Measurements from ENCODE around the gene KIF15.

KIF15 gene

GRCh38 chr3:44883213-44883955 is 121.8 kb downstream of the KIF15 start:
- DNase-seq (ENCODE audit: low read depth), result no peak

DNA sequence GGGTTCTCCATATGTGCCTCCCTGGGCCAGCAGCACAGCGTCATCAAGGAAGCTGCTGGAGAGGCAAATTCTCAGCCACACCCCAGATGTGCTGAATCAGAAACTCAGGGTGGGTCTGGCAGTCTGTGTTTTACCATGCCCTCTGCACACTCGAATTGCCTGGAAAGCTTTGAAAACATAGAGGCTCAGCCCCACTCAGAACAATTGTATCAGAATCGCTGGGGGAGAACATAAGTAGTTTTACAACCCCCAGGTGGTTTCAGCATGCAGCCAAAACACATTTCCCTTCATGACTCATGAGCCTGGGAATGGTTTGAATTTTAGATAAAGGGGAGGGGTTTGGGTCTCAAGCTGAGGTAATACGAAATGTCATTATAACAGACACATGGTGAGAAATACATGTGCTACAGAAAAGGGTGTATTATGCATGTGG is 122.4 kb downstream of the KIF15 start:
- DNase-seq (ENCODE audit: low read depth), result no peak

- no peak for DNase-seq (ENCODE audit: low read depth)
Measured at GRCh38 chr3:44885618-44886017, 124.0 kb downstream of the KIF15 start.

- DNase-seq (ENCODE audit: low read depth), result no peak
Measured at GRCh38 chr3:44886561-44886960, 125.0 kb downstream of the KIF15 start.

GRCh38 chr3:44887101-44887500 is 125.5 kb downstream of the KIF15 start:
- DNase-seq (ENCODE audit: low read depth), result no peak

DNA sequence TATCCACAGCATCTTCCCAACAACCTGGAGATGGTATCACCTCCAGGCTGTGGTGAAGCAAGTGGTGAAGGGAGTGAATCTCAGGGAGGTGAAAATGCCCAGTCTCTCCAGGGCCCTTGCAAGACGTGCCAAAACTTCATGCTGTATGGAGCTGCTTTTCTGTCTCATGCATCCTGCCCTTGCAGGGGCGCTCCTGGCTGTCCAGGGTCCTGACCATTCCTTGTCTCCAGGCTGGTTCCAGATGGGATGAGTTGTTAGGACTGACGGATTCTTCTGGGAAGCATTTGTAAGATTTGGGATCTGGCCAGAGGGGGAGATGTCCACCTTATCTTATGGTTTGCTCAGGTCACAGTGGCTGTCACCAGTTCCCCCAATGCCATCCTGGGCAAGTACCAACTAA is 128.7 kb downstream of the KIF15 start:
- no peak for DNase-seq (ENCODE audit: low read depth)

GRCh38 chr3:44890852-44891251 is 129.3 kb downstream of the KIF15 start:
- DNase-seq (ENCODE audit: low read depth), result no peak

- no peak for DNase-seq (ENCODE audit: low read depth)
Measured at GRCh38 chr3:44892689-44893088, 131.1 kb downstream of the KIF15 start.

GRCh38 chr3:44893097-44893496 is 131.5 kb downstream of the KIF15 start:
- DNase-seq (ENCODE audit: low read depth), result no peak

DNA sequence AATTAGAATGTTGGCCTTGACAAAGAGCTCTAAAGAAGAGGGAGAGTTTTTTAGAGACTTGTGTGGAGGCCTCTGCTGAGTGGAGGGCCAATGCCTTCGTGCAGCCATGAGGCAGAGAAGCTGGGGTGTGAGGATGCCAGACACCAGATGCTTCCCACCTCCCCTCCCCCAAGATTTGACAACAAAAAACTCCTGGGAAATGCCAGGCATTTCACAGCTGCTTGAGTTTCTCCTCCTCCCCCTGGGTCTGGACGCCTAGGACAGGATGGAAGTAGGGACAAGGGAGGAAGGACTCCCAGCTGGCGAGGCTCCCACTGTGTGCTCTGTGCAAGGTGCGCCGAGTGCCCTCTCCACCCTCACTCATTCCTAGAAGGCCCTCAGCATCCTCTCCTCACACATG is 132.9 kb downstream of the KIF15 start:
- DNase-seq (ENCODE audit: low read depth), result no peak

- DNase-seq (ENCODE audit: low read depth), result no peak
Measured at GRCh38 chr3:44896440-44896839, 134.8 kb downstream of the KIF15 start.

GRCh38 chr3:44899683-44900367 is 138.2 kb downstream of the KIF15 start:
- no peak for DNase-seq (ENCODE audit: low read depth)

DNA sequence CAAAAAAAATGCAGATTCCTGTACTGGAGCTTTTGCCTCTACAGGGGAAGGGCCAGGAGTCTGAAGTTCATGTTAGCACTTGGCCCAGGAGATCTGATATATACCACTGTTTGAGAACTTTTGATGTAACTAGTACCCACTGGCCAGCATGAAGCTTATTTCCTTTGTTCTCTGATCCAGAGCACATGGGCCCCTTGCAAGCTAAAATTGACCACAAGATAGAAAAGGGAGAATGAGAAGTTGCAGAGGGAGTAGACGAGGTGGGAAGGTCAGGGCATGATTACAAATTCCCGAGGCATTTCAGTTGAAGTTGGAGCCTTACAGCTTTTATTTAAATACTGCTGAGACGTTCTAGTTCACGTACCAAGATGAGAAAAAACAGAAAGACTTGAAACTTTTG is 141.0 kb downstream of the KIF15 start:
- DNase-seq (ENCODE audit: low read depth), result no peak

All from stimulated activated CD4-positive, alpha-beta T cell treated with anti-CD3 and anti-CD28 coated beads, Interleukin-2, amount 100 ng/mL, for 4 hours (primary cell).